H1 (cell line): Measurements from ENCODE around the gene ABHD16A. TPM values are rescaled to one million over a fixed set of nuclear protein-coding genes. Genes with fewer than 3 reads are reported as not detected.
A peak's percentile ranks its signal among the peaks of the same experiment; 100 is the strongest.

Experiments used
- CTCF ChIA-PET: fragments of 300-600 bp; sonication (Branson Sonifier 250); formaldehyde crosslinking; loops from one replicate; lab custom pipeline; 2021; ENCODE audit not compliant: partially characterized antibody; lab: Charles Lee
- POLR2A ChIA-PET: fragments of 300-600 bp; sonication (Branson Sonifier 250); formaldehyde crosslinking; loops from one replicate; lab custom pipeline; 2021; ENCODE audit warnings: inconsistent platforms; ENCODE audit not compliant: partially characterized antibody; lab: Charles Lee
- DNase-seq, 2 experiments: peaks; one replicate each; pipeline versions ENCODE4 v3.0.0 to v3.0.0-alpha.2; 2010 to 2022; ENCODE audit warnings: low spot score in 2 of 2, low read depth in 1 of 2, mixed read lengths in 1 of 2
- FAIRE-seq: peaks from 2 replicates; lab custom pipeline; 2011; peaks lifted over from hg19 to GRCh38; lab: Jason Lieb, UNC
- H2AFZ ChIP-seq: 2 replicates; pipeline ENCODE4 v1.8.1; 2012; ENCODE audit warnings: low read length, inconsistent platforms
- H2AK5ac ChIP-seq: 2 replicates; pipeline ENCODE4 v1.6.1; 2013; ENCODE audit warnings: low read depth, low read length
- H2BK120ac ChIP-seq: replicated peaks from 2 replicates; pipeline ENCODE3; 2013; ENCODE audit warnings: low read depth, low read length, inconsistent platforms
- H2BK12ac ChIP-seq: 2 replicates; pipeline ENCODE4 v1.6.1; 2013; ENCODE audit warnings: low read depth, low read length
- H2BK15ac ChIP-seq: 2 replicates; pipeline ENCODE4 v1.6.1; 2013; ENCODE audit warnings: low read length
- H2BK20ac ChIP-seq: 2 replicates; pipeline ENCODE4 v1.6.1; 2013; ENCODE audit warnings: low read length
- H2BK5ac ChIP-seq: 2 replicates; pipeline ENCODE4 v1.6.1; 2013; ENCODE audit warnings: low read depth, low read length
- H3K14ac ChIP-seq: 2 replicates; pipeline ENCODE4 v1.6.1; 2013; ENCODE audit warnings: inconsistent platforms; ENCODE audit not compliant: insufficient read length
- H3K18ac ChIP-seq: 2 replicates; pipeline ENCODE4 v1.6.1; 2013; ENCODE audit warnings: low read length; ENCODE audit errors: extremely low read depth
- H3K23ac ChIP-seq: 2 replicates; pipeline ENCODE4 v1.6.1; 2013; ENCODE audit warnings: inconsistent platforms; ENCODE audit not compliant: insufficient read length
- H3K23me2 ChIP-seq: 2 replicates; pipeline ENCODE4 v1.6.1; 2013; ENCODE audit warnings: low read depth, low read length
- H3K27ac ChIP-seq: 2 replicates; pipeline ENCODE4 v1.6.1; 2011; ENCODE audit warnings: low read depth, low read length, inconsistent platforms
- H3K27me3 ChIP-seq, 4 experiments: replicated peaks in 1 of 4; 1 replicate in 1 of 4; 2 replicates in 3 of 4; pipeline versions ENCODE4 v1.6.1 to v1.8.1; 2011 to 2013; ENCODE audit warnings: low read length in 3 of 4, mild to moderate bottlenecking in 3 of 4, inconsistent platforms in 2 of 4, mixed read lengths in 2 of 4, moderate library complexity in 1 of 4; ENCODE audit not compliant: control insufficient read depth in 3 of 4, insufficient read depth in 3 of 4; ENCODE audit errors: extremely low read depth in 1 of 4
- H3K36me3 ChIP-seq, 4 experiments: 2 replicates each; pipeline versions ENCODE4 v1.6.1 to v1.8.1; 2011 to 2013; ENCODE audit warnings: mild to moderate bottlenecking in 4 of 4, low read length in 3 of 4, moderate library complexity in 2 of 4, control low read depth in 1 of 4, inconsistent platforms in 1 of 4; ENCODE audit not compliant: insufficient read depth in 4 of 4, control insufficient read depth in 2 of 4
- H3K4ac ChIP-seq: replicated peaks from 2 replicates; pipeline ENCODE3; 2013; ENCODE audit warnings: low read length, low read depth, mixed read lengths, inconsistent platforms; ENCODE audit not compliant: insufficient read length
- H3K4me1 ChIP-seq, 4 experiments: replicated peaks in 1 of 4; 1 replicate in 1 of 4; 2 replicates in 3 of 4; pipeline versions ENCODE4 v1.6.1 to v1.8.1; 2011 to 2013; ENCODE audit warnings: low read length in 3 of 4, inconsistent platforms in 2 of 4, mixed read lengths in 1 of 4; ENCODE audit not compliant: insufficient read depth in 4 of 4, control insufficient read depth in 3 of 4
- H3K4me2 ChIP-seq, 2 experiments: 2 replicates each; pipeline versions ENCODE4 v1.6.1 to v1.8.1; 2011 to 2013; ENCODE audit warnings: low read depth in 2 of 2, low read length in 2 of 2, control low read depth in 1 of 2, inconsistent platforms in 1 of 2, mild to moderate bottlenecking in 1 of 2; ENCODE audit not compliant: insufficient read depth in 1 of 2
- H3K4me3 ChIP-seq, 4 experiments: fragments of 200-600, 300-600 bp in 1 of 4; sonication (generic), shearing (Covaris generic), sonication (Bioruptor Twin) in 1 of 4; 2 replicates each; pipeline versions ENCODE4 v1.5.1 to v1.8.1; 2011 to 2016; ENCODE audit warnings: low read length in 4 of 4, low read depth in 3 of 4, control low read depth in 2 of 4, inconsistent platforms in 2 of 4, mild to moderate bottlenecking in 2 of 4, mixed read lengths in 1 of 4, moderate library complexity in 1 of 4; ENCODE audit not compliant: insufficient read depth in 2 of 4; ENCODE audit errors: extremely low read depth in 1 of 4
- H3K56ac ChIP-seq: replicated peaks from 2 replicates; pipeline ENCODE3; 2013; ENCODE audit warnings: low read depth, mild to moderate bottlenecking, mixed read lengths, low read length, inconsistent platforms; ENCODE audit not compliant: insufficient read length
- H3K79me1 ChIP-seq: 2 replicates; pipeline ENCODE4 v1.6.1; 2013; ENCODE audit warnings: low read depth, low read length, control low read depth
- H3K79me2 ChIP-seq, 2 experiments: 2 replicates each; pipeline versions ENCODE4 v1.6.1 to v1.8.1; 2012 to 2013; ENCODE audit warnings: low read length in 2 of 2, mild to moderate bottlenecking in 2 of 2, inconsistent platforms in 1 of 2; ENCODE audit not compliant: insufficient read depth in 2 of 2, control insufficient read depth in 1 of 2
- H3K9ac ChIP-seq, 4 experiments: replicated peaks in 1 of 4; 1 replicate in 1 of 4; 2 replicates in 3 of 4; pipeline versions ENCODE4 v1.6.1 to v1.8.1; 2011 to 2013; ENCODE audit warnings: low read depth in 3 of 4, low read length in 3 of 4, control low read depth in 2 of 4, mild to moderate bottlenecking in 2 of 4, moderate library complexity in 2 of 4, inconsistent platforms in 1 of 4; ENCODE audit errors: extremely low read depth in 1 of 4
- H3K9me3 ChIP-seq, 2 experiments: 2 replicates each; pipeline versions ENCODE4 v1.6.1 to v1.8.1; 2012 to 2013; ENCODE audit warnings: mild to moderate bottlenecking in 2 of 2, moderate library complexity in 2 of 2, control low read depth in 1 of 2, inconsistent platforms in 1 of 2, low read depth in 1 of 2, low read length in 1 of 2, mixed read lengths in 1 of 2; ENCODE audit not compliant: insufficient read depth in 2 of 2
- H4K20me1 ChIP-seq, 2 experiments: replicated peaks in 1 of 2; 2 replicates each; pipeline versions ENCODE3 to v1.8.1; 2011 to 2013; ENCODE audit warnings: inconsistent platforms in 2 of 2, low read length in 2 of 2, mild to moderate bottlenecking in 1 of 2; ENCODE audit not compliant: insufficient read depth in 2 of 2, control insufficient read depth in 1 of 2
- H4K5ac ChIP-seq: 2 replicates; pipeline ENCODE4 v1.6.1; 2013; ENCODE audit warnings: low read length, low read depth, mixed read lengths, inconsistent platforms; ENCODE audit not compliant: insufficient read length
- H4K8ac ChIP-seq: 2 replicates; pipeline ENCODE4 v1.8.0; 2013; ENCODE audit warnings: mild to moderate bottlenecking, moderate library complexity, low read length, inconsistent platforms; ENCODE audit not compliant: insufficient read depth; ENCODE audit errors: extremely low read depth
- H4K91ac ChIP-seq: replicated peaks from 2 replicates; pipeline ENCODE3; 2013; ENCODE audit warnings: low read length, mixed read lengths, inconsistent platforms; ENCODE audit not compliant: insufficient read length
- RAD21 ChIP-seq, 2 experiments: IDR thresholded peaks in 1 of 2; conservative IDR thresholded peaks in 1 of 2; 2 replicates each; pipeline ENCODE4 v1.6.1; 2011; ENCODE audit warnings: low read depth in 2 of 2, low read length in 2 of 2, improper control_type of control experiment in 1 of 2, inconsistent platforms in 1 of 2, mild to moderate bottlenecking in 1 of 2, moderate library complexity in 1 of 2
- TAF7 ChIP-seq: optimal IDR thresholded peaks from 2 replicates; pipeline ENCODE3; 2011; ENCODE audit warnings: low read depth, mild to moderate bottlenecking, inconsistent platforms, low read length, moderate library complexity, borderline replicate concordance
- WGBS, 2 experiments: shearing (Covaris generic) in 1 of 2; methylation state at CpG; one replicate each; pipeline versions ENCODE4 v1.1.6 to v1.1.7; 2013 to 2015; ENCODE audit warnings: low lambda C conversion rate in 2 of 2, mixed read lengths in 2 of 2, inconsistent platforms in 1 of 2, low coverage in 1 of 2, missing lambda C conversion rate in 1 of 2; ENCODE audit not compliant: insufficient replicate concordance in 2 of 2, insufficient coverage in 1 of 2, insufficient read length in 1 of 2; ENCODE audit errors: extremely low coverage in 1 of 2, missing lambda C conversion rate in 1 of 2; 5-methylcytosine and 5-hydroxymethylcytosine counted together
- polyA plus RNA-seq, 7 experiments: library from polyadenylated mRNA; depleted of rRNA in 3 of 7; stranded (reverse) in 5 of 7; unstranded in 2 of 7; fragments of >200 nt in 5 of 7; fragments of 200-250 nt in 2 of 7; gene quantifications; 1 replicate in 5 of 7; 2 replicates in 1 of 7; 4 replicates in 1 of 7; pipeline versions ENCODE4 v1.2.1 to v1.2.3, GENCODE V29; 2011 to 2013; ENCODE audit warnings: missing spikeins in 2 of 7, mixed read lengths in 2 of 7
- total RNA-seq: library from RNA; stranded (reverse); fragmentation: NEBNext Ultra II Directional; extraction: Animal tissue kit (Norgen Biotek cat#: 25700); gene quantifications from 2 replicates; pipeline ENCODE4 v1.2.1, GENCODE V29; 2021
- TF ChIP-seq, protein P1 (sequence below), 3 experiments: IDR thresholded peaks; 1 replicate in 2 of 3; 2 replicates in 1 of 3; pipeline versions ENCODE4 v1.5.1 to v1.6.1; 2011; ENCODE audit warnings: low read length in 3 of 3, mild to moderate bottlenecking in 3 of 3, inconsistent platforms in 2 of 3, low read depth in 1 of 3, moderate library complexity in 1 of 3; ENCODE audit not compliant: insufficient read depth in 1 of 3; ENCODE audit errors: control extremely low read depth in 1 of 3

ABHD16A gene
- total and polyA plus RNA-seq, 2 of the 8 experiments (the other 6 are each of a cell fraction or from before 2014, with no cell fraction given): 32.9 to 40.2 TPM

DNA sequence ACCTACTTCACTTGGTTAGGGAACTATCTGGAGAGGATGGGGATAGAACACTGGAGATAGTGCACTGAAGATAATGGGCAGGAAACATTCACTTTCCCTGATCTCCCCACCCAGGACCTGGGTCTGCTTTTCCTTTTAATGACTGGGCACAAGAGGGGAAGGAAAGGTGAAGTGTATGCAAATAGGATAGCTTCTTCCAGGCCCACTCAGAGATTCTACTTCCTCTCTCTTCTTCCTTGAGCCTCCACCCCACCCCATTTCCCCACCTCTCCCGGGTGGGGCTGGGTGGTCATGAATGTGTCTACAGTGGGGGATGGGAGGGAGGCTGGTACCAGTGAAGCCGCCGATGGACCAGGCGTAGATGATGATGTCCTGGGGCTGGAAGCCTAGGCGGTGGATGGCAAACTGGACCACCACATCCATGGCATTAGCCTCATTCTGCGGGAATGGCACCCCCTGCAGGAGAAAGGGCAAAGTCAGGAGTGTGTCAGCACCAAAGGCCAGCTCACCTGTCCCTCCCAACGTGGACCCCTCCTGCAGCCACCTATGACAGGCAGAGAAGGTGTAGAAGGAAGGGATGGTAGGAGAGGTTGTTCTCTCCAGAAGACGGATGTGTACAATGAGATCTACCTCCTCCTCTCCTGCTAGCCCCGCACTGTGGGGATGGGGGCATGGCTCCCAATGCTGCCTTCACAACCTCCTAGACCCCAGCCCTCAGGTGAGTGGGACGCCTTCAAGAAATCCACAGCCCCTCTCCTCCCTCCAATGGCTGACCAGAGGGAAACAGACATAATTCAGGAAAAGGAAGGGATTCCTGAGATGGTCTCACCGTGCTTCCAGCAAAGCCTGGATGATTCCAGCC, 13.6 kb downstream of the ABHD16A start:
- Histone ChIP-seq H3K4me3 (no peak overlapping the region), H4K5ac (no peak overlapping the region), H3K9me3 (no peaks in the 10 kb centered on the region), H4K91ac (no peak overlapping the region), H3K4me1 (peaks cover 0 to 1% (median 0%) of the 10 kb centered on the region in 4 experiments; a peak in 2 of 7 replicates), H2BK12ac (no peak overlapping the region), H2AK5ac (no peak overlapping the region), H3K18ac (no peak overlapping the region), H2BK5ac (no peak overlapping the region), H3K14ac (no peak overlapping the region), H3K56ac (no peak overlapping the region), H3K27me3 (no peaks in the 10 kb centered on the region; a peak in 1 of 7 replicates), H3K79me1 (no peaks in the 10 kb centered on the region), H2BK120ac (no peak overlapping the region), H2BK15ac (no peak overlapping the region), H3K9ac (no peak overlapping the region), H4K20me1 (no peaks in the 10 kb centered on the region), H4K8ac (no peak overlapping the region), H3K27ac (no peak overlapping the region), H2BK20ac (no peak overlapping the region), H3K23me2 (no peaks in the 10 kb centered on the region), H3K79me2 (no peaks in the 10 kb centered on the region), H3K36me3 (peaks cover 3 to 26% (median 17%) of the 10 kb centered on the region in 4 experiments; a peak in 5 of 8 replicates), H3K4ac (no peak overlapping the region), H3K23ac (no peak overlapping the region), H2AFZ (no peak overlapping the region), H3K4me2 (no peak overlapping the region)
- TF ChIP-seq RAD21 (IDR thresholded peaks at IDR 0.05 in 1 of 2, conservative IDR thresholded peaks at IDR 0.05 in 1 of 2; ENCODE audit: low read depth in 2 of 2, low read length in 2 of 2) (peak; percentile 50 to 61), TAF7 (no peak)
- TF ChIP-seq, protein P1, sequence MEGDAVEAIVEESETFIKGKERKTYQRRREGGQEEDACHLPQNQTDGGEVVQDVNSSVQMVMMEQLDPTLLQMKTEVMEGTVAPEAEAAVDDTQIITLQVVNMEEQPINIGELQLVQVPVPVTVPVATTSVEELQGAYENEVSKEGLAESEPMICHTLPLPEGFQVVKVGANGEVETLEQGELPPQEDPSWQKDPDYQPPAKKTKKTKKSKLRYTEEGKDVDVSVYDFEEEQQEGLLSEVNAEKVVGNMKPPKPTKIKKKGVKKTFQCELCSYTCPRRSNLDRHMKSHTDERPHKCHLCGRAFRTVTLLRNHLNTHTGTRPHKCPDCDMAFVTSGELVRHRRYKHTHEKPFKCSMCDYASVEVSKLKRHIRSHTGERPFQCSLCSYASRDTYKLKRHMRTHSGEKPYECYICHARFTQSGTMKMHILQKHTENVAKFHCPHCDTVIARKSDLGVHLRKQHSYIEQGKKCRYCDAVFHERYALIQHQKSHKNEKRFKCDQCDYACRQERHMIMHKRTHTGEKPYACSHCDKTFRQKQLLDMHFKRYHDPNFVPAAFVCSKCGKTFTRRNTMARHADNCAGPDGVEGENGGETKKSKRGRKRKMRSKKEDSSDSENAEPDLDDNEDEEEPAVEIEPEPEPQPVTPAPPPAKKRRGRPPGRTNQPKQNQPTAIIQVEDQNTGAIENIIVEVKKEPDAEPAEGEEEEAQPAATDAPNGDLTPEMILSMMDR (IDR thresholded peaks at IDR 0.05; ENCODE audit: control extremely low read depth in 1 of 3, insufficient read depth in 1 of 3, low read depth in 1 of 3, low read length in 3 of 3): peak; percentile 58 to 88 (median 83)
- DNase-seq (peak in 1 of 2 experiments; percentile 81), FAIRE-seq (no peak)
- ChIA-PET CTCF (interaction anchor here (0.6 to 5.8 kb wide), 43 partner anchors 8 to 234 kb away, joined by 3 to 26 read pairs (median 4); partner anchors contain the start of genes ABHD16A, C6orf47, CSNK2B and DDAH2), POLR2A (interaction anchor here (0.8 to 6.6 kb wide), 7 partner anchors 10 to 75 kb away, joined by 3 to 33 read pairs (median 6); partner anchors contain the start of genes ABHD16A, BAG6, CLIC1 and GPANK1)
- 80% methylated on average over 11 of the region's 11 CpGs; no CpG with 5 or more reads in 1 of the 2 experiments for WGBS, 2 experiments
